Chondrocyte (in vitro differentiated cells): ENCODE results near the gene LASP1. TPM values are rescaled to one million over a fixed set of nuclear protein-coding genes. Genes with fewer than 3 reads are reported as not detected.

ENCODE experiments used
- DNase-seq: peaks from one replicate; pipeline ENCODE4 v3.0.0; 2021; ENCODE audit warnings: mixed read lengths, low spot score
- H3K27ac Mint-ChIP-seq: one replicate; pipeline ENCODE4 v1.8.0; 2021; ENCODE audit warnings: mild to moderate bottlenecking, moderate library complexity, mixed read lengths; ENCODE audit not compliant: unreplicated experiment
- H3K27me3 Mint-ChIP-seq: 2 replicates; pipeline ENCODE4 v1.8.0; 2021; ENCODE audit warnings: low read depth, mixed read lengths
- H3K36me3 Mint-ChIP-seq: 2 replicates; pipeline ENCODE4 v1.8.0; 2021; ENCODE audit warnings: low read depth, mixed read lengths
- H3K4me1 Mint-ChIP-seq: 2 replicates; pipeline ENCODE4 v1.8.0; 2021; ENCODE audit warnings: low read depth, mild to moderate bottlenecking, mixed read lengths
- H3K4me3 Mint-ChIP-seq: one replicate; pipeline ENCODE4 v1.8.0; 2021; ENCODE audit warnings: mild to moderate bottlenecking, moderate library complexity, mixed read lengths; ENCODE audit not compliant: unreplicated experiment
- H3K9me3 Mint-ChIP-seq: 2 replicates; pipeline ENCODE4 v1.8.0; 2021; ENCODE audit warnings: low read depth, mixed read lengths
- total RNA-seq: library from RNA; stranded (reverse); gene quantifications from 3 replicates; pipeline ENCODE4 v1.2.1, GENCODE V29; 2021
- TF ChIP-seq, protein P1 (sequence below): fragments of 200-600 bp; sonication (generic); IDR thresholded peaks from 2 replicates; pipeline ENCODE4 v1.5.0; 2021; ENCODE audit warnings: antibody characterized with exemption, mild to moderate bottlenecking, moderate library complexity

LASP1 gene
- total RNA-seq, 1 donor from 2014 or later = 599 TPM

DNA sequence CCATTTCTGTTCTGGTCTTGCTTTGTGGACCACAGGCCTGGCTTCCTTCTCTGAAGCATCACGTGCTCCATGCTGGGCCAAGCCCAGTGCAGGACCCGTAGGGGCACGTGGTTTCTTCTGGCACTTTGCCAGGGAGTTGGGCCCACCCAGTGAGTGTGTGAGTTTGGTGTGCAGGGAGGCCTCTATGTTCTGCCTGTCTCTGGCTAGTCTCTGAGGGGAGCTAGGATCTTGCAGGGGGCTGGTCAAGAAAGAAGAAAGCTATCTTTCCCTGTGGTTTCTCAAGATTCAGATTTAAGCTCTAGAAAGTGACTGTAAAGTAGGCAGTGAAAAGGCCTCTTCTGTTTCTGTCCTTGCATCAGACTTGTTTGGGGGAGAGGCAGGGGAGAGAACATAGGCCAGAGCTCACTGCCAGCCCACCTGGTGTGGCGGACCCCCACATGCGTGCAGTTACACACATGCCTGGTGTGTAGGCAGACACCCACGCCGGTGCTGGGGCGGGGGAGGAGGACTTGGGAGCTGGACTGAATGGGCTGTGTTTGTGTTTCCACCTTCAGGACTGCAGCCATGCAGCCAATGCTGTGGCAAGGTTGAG, 11.8 kb downstream of the LASP1 start:
- Mint-ChIP-seq H3K27ac (peak overlapping the region; percentile 95), H3K27me3 (no peaks in the 10 kb centered on the region), H3K9me3 (no peaks in the 10 kb centered on the region), H3K4me3 (peak overlapping the region; percentile 64), H3K4me1 (peaks cover 96% of the 10 kb centered on the region), H3K36me3 (peaks cover 42% of the 10 kb centered on the region)
- TF ChIP-seq, protein P1, sequence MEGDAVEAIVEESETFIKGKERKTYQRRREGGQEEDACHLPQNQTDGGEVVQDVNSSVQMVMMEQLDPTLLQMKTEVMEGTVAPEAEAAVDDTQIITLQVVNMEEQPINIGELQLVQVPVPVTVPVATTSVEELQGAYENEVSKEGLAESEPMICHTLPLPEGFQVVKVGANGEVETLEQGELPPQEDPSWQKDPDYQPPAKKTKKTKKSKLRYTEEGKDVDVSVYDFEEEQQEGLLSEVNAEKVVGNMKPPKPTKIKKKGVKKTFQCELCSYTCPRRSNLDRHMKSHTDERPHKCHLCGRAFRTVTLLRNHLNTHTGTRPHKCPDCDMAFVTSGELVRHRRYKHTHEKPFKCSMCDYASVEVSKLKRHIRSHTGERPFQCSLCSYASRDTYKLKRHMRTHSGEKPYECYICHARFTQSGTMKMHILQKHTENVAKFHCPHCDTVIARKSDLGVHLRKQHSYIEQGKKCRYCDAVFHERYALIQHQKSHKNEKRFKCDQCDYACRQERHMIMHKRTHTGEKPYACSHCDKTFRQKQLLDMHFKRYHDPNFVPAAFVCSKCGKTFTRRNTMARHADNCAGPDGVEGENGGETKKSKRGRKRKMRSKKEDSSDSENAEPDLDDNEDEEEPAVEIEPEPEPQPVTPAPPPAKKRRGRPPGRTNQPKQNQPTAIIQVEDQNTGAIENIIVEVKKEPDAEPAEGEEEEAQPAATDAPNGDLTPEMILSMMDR = no peak
- no peak for DNase-seq

DNA sequence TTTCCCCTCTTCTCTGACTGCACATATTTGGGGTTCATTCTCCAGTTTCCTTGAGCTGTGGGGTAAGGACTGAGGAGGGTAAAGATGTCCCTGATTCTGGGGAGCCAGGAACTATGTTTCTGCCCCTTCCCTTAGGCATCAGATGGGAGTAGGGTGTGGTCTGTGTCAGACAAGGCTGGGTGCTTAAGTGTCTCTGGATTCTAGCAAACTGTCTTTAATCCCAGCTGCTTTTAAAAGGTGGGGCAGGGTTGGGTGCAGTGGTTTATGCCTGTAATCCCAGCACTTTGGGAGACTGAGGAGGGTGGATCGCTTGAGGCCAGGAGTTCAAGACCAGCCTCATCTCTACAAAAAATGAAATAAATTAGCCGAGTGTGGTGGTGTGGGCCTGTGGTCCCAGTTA, 13.0 kb downstream of the LASP1 start:
- Mint-ChIP-seq H3K4me1 (peaks cover 95% of the 10 kb centered on the region), H3K9me3 (no peaks in the 10 kb centered on the region), H3K27ac (peak overlapping the region; percentile 95), H3K36me3 (peaks cover 42% of the 10 kb centered on the region), H3K27me3 (no peaks in the 10 kb centered on the region), H3K4me3 (no peak overlapping the region)
- TF ChIP-seq, protein P1 = no peak
- no peak for DNase-seq

DNA sequence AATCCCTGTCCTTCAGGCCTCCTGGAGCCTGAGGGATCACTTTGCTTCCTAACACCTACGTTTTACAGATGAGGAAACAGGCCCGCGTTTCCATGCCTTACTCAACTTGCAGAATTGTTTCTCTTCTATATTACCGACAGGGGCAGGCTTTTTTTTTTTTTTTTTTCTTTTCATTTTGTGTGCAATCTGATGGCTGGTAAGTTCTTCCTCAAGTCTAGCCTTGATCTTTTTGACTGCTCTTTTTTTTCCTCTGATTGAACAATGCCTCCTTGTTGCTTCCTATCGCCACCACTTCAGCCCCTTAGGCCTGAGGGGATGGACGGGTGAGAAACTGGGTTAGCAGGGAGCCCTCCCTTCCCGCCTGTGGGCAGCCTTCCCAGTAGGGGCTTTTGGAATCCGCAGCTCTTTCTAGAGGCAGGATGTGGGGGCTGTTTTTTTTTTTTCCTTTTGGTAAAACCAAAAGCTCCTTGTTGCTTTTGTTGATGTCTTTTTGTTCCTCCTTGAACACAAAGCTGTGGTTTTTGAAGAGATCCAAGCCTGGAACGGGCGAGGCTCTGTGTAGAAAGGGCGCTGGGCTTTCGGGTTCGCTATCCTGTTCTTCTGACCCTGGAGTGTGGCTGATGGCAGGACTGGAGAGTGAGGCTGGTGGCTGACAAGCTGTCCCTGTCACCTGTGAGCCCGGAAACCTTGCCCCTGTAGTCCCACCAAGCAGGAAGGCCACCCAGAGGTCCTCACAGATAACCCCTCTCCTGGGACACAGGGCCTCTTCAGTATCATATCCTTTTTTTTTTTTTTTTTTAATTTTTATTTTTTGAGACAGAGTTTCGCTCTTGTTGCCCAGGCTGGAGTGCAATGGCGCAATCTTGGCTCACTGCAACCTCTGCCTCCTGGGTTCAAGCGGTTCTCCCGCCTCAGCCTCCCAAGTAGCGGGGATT, 14.0 kb downstream of the LASP1 start:
- TF ChIP-seq, protein P1 = peak; percentile 64
- DNase-seq = no peak
- Mint-ChIP-seq H3K36me3 (peaks cover 38% of the 10 kb centered on the region), H3K27me3 (no peaks in the 10 kb centered on the region), H3K4me3 (peak overlapping the region; percentile 43), H3K4me1 (peaks cover 90% of the 10 kb centered on the region), H3K9me3 (no peaks in the 10 kb centered on the region), H3K27ac (peak overlapping the region; percentile 95)

DNA sequence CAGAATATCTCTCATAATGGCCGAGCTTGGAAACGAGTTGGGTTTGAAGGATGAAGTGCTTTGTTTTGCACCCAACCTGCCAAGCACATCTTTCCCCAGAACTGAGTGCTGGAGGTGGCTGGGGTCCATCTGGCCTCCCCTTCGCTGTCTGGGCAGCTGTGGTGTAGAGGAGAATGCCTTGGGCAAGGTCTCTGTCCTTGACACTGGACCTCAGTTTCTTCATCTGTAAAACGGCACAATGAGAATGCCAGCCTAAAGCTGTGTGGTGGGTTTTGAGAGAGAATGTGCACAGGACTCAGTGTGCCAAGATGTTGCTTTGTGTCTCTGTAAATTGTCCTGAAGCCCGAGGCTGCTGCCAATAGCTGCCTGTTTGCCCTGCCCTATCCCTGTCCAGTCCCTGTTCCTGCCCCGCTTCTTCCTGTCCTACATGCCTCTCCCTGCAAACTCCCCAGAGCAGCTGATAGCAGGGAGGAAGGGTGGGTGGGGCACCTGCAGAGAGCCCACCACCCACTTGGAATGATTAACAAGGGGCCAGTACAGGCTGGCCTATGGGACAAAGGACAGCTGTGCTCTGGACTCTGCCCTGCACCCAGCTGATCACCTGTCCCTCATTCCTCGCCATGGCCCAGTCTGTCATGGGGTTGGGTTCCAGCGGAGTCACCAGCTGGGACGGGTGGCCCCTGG, 15.3 kb downstream of the LASP1 start:
- peak overlapping the region; percentile 51 for H3K4me3 Mint-ChIP-seq
- H3K36me3 Mint-ChIP-seq = peaks cover 47% of the 10 kb centered on the region

More for the DNA sequence above, 15.3 kb downstream of the LASP1 start:
- Mint-ChIP-seq H3K27ac (peak overlapping the region; percentile 82), H3K4me1 (peaks cover 83% of the 10 kb centered on the region), H3K9me3 (no peaks in the 10 kb centered on the region), H3K27me3 (no peaks in the 10 kb centered on the region)
- DNase-seq = no peak
- TF ChIP-seq, protein P1 = no peak
